Transverse colon (tissue), 4 donors: ENCODE results near the gene FLYWCH2.

Source experiments
- EP300 ChIP-seq: sonication (generic); formaldehyde crosslinking; IDR thresholded peaks from one replicate; pipeline ENCODE4 v1.6.1; 2017; ENCODE audit warnings: antibody characterized with exemption, low read depth
- POLR2A ChIP-seq: fragments of 450-650 bp; IDR thresholded peaks from one replicate; pipeline ENCODE4 v1.6.1; 2016; ENCODE audit warnings: antibody characterized with exemption, mild to moderate bottlenecking, moderate library complexity
- POLR2AphosphoS5 ChIP-seq, 3 donors: sonication (generic); formaldehyde crosslinking; IDR thresholded peaks; one replicate each; pipeline ENCODE4 v1.6.1; 2016; ENCODE audit warnings: antibody characterized with exemption in 3 of 3
- TF ChIP-seq, protein P1 (sequence below), 5 experiments: fragments of 200-600 bp in 3 of 5; fragments of 450-650 bp in 2 of 5; sonication (generic) in 3 of 5; IDR thresholded peaks; 1 replicate in 2 of 5; 2 replicates in 3 of 5; pipeline ENCODE4 v1.5.1; 2016 to 2017; ENCODE audit warnings: antibody characterized with exemption in 5 of 5, inconsistent platforms in 3 of 5, mild to moderate bottlenecking in 2 of 5, moderate library complexity in 1 of 5

DNA sequence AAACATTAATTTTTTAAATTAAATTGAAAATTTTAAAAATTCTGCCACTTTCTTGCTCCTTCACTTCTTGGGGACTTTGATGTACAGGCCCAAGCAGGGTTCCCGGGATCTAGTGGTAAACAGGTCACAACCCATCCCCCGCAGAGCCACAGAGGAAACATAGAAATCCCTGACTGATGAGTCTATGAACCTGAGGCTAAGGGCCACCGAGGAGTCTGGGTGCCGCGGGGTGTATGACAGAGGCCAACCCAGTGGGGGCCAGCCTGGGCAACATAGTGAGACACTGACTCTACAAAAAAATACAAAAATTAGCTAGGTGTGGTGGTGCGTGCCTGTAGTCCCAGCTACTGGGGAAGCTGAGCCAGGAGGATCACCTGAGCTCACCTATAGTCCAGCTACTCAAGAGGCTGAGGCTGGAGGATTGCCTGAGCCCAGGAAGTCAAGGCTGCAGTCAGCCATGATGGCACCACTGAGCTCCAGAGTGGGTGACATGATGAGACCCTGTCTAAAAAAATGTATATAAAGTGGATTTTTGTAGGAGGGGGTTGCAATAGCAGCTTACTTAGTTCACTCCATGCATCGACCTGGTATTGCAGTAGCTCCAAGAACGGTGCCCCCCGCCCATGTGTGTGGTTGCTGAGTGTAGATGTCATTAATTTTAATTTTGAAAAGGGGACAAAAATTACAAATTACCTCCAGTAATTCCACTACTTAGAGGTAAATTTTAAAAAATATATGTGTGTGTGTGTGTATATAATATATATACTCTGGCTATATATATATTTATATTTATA is 19.5 kb downstream of the FLYWCH2 start:
- TF ChIP-seq, protein P1, sequence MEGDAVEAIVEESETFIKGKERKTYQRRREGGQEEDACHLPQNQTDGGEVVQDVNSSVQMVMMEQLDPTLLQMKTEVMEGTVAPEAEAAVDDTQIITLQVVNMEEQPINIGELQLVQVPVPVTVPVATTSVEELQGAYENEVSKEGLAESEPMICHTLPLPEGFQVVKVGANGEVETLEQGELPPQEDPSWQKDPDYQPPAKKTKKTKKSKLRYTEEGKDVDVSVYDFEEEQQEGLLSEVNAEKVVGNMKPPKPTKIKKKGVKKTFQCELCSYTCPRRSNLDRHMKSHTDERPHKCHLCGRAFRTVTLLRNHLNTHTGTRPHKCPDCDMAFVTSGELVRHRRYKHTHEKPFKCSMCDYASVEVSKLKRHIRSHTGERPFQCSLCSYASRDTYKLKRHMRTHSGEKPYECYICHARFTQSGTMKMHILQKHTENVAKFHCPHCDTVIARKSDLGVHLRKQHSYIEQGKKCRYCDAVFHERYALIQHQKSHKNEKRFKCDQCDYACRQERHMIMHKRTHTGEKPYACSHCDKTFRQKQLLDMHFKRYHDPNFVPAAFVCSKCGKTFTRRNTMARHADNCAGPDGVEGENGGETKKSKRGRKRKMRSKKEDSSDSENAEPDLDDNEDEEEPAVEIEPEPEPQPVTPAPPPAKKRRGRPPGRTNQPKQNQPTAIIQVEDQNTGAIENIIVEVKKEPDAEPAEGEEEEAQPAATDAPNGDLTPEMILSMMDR (IDR thresholded peaks at IDR 0.05): no peak
- TF ChIP-seq EP300: no peak
- no peak for TF ChIP-seq POLR2A
- TF ChIP-seq POLR2AphosphoS5 (IDR thresholded peaks at IDR 0.05): no peak
